HS-27A (cell line): ENCODE measurements around the gene MMP24.
"Not testable (repeated sequence)": the region's sequence is repeated elsewhere in the genome, so short reads cannot be mapped to it uniquely, and the experiment has no call there.

ENCODE experiments used
- DNase-seq: peaks from one replicate; pipeline ENCODE4 v3.0.0-alpha.2; 2012; ENCODE audit warnings: low read depth, missing footprints

Gene MMP24

GRCh38 chr20:35226126-35226883, at the start of gene MMP24:
TSS of gene MMP24 (plus strand) at chr20:35226690. CDS start at chr20:35226739, 49 bp downstream.
- DNase-seq: no peak

- no peak for DNase-seq
Measured at GRCh38 chr20:35179292-35180212, 46.9 kb upstream of the MMP24 start.

- no peak for DNase-seq
Measured at GRCh38 chr20:35180266-35180665, 46.2 kb upstream of the MMP24 start.

GRCh38 chr20:35181731-35182130, 44.8 kb upstream of the MMP24 start:
- no peak for DNase-seq

GRCh38 chr20:35186691-35187289, 39.7 kb upstream of the MMP24 start:
- DNase-seq: not testable (repeated sequence)

GRCh38 chr20:35187584-35188190, 38.8 kb upstream of the MMP24 start:
- no peak for DNase-seq

- DNase-seq: not testable (repeated sequence)
Measured at GRCh38 chr20:35189223-35189622, 37.3 kb upstream of the MMP24 start.

- no peak for DNase-seq
Measured at GRCh38 chr20:35190556-35190955, 35.9 kb upstream of the MMP24 start.

- DNase-seq: no peak
Measured at GRCh38 chr20:35191419-35192117, 34.9 kb upstream of the MMP24 start.

GRCh38 chr20:35192118-35192872, 34.2 kb upstream of the MMP24 start:
- no peak for DNase-seq

GRCh38 chr20:35193031-35193791, 33.3 kb upstream of the MMP24 start:
- not testable (repeated sequence) for DNase-seq

- no peak for DNase-seq
Measured at GRCh38 chr20:35196313-35196712, 30.2 kb upstream of the MMP24 start.

GRCh38 chr20:35199740-35200139, 26.8 kb upstream of the MMP24 start:
- DNase-seq: no peak

- DNase-seq: no peak
Measured at GRCh38 chr20:35200267-35200666, 26.2 kb upstream of the MMP24 start.

GRCh38 chr20:35201467-35201866, 25.0 kb upstream of the MMP24 start:
- DNase-seq: not testable (repeated sequence)

- no peak for DNase-seq
Measured at GRCh38 chr20:35206802-35207201, 19.7 kb upstream of the MMP24 start.

- DNase-seq: peak; percentile 58
Measured at GRCh38 chr20:35207950-35208611, 18.4 kb upstream of the MMP24 start.

- peak; percentile 64 for DNase-seq
Measured at GRCh38 chr20:35215066-35215956, 11.2 kb upstream of the MMP24 start.
